Esophagus muscularis mucosa (tissue), 4 donors: ENCODE results near the gene CBFA2T3.

ENCODE experiments used
- CTCF ChIP-seq, 3 experiments: fragments of 200-600 bp in 2 of 3; fragments of 450-650 bp in 1 of 3; sonication (generic) in 2 of 3; IDR thresholded peaks; one replicate each; pipeline ENCODE4 v1.5.1; 2017 to 2019; ENCODE audit warnings: antibody characterized with exemption in 3 of 3, mild to moderate bottlenecking in 2 of 3, moderate library complexity in 1 of 3
- EP300 ChIP-seq: sonication (generic); formaldehyde crosslinking; IDR thresholded peaks from one replicate; pipeline ENCODE4 v1.6.1; 2017; ENCODE audit warnings: antibody characterized with exemption
- POLR2AphosphoS5 ChIP-seq, 2 donors: sonication (generic); formaldehyde crosslinking; IDR thresholded peaks; one replicate each; pipeline ENCODE4 v1.6.1; 2017; ENCODE audit warnings: antibody characterized with exemption in 2 of 2

GRCh38 chr16:88957433-88957767 lies 19.6 kb downstream of the CBFA2T3 start:
- TF ChIP-seq CTCF (IDR thresholded peaks at IDR 0.05) (no peak), POLR2AphosphoS5 (IDR thresholded peaks at IDR 0.05) (no peak), EP300 (no peak)
